HG03565 (cell line): ENCODE measurements around the gene HOXC9.

ENCODE experiments used
- ATAC-seq: cut with Tn5 transposase; IDR thresholded peaks from one replicate; pipeline ENCODE4 v1.9.1; 2021; ENCODE audit warnings: mild to moderate bottlenecking, moderate library complexity; ENCODE audit not compliant: unreplicated experiment

Gene HOXC9

DNA sequence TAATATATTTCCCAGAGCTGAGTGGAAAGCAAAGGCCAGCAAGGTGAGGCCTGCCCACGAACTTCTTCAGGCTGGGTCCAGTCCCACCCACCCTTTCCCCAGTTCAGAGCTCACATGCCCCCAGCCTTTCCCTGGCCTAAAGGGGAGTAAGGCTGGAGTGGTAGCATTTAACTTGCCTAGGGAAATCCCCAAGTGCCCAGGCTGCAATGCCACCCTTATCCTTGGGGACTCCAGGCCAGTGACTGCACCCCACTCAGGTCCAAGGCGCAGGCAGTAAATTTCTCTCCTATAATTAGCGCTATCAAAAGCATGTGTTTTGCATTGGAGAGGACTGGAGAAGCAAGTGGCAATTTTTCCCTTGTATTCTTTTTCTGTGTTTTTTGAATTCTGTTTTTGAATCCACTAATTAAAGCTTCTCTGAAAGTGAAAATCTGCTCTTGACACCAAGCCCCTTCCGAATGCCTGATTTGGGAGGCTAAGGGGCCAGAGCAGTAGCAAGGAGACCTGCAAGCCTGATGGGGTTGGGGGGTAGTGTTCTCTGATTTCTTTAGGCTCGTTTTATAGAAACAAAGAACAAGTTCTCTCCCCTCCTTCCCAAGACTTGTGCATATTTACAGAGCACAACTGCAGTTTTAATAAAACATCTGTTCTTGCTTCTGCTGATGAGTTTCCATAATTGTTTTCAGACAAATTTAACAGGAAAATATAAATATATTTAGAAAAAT is 24.8 kb downstream of the HOXC9 start:
- ATAC-seq = no peak

GRCh38 chr12:54025499-54026405 is 25.8 kb downstream of the HOXC9 start:
- no peak for ATAC-seq

GRCh38 chr12:54026640-54027441 is 26.9 kb downstream of the HOXC9 start:
- ATAC-seq = no peak

DNA sequence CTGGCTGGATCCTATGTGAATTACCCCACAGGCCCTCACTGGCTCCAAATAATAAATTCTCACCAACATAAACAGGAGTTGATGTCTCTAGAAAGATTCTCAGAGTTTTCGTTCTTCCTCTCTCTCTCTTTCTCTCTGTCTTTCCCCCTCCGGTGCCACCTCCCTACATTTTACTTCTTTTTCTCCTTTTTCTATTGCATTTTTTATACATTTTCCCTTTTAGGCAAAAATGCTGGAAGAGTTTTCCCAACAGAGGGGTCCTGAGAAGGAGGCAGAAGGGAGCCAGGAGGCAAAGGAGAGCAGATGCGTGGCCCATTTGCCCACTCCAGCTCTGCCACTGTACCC is 27.5 kb downstream of the HOXC9 start:
- no peak for ATAC-seq

- ATAC-seq = no peak
Measured at GRCh38 chr12:54028314-54029201, 28.6 kb downstream of the HOXC9 start, which contains the start of gene HOXC6. HOXC6 (plus strand) TSS chr12:54028440; CDS start chr12:54028522, 82 bp downstream.

DNA sequence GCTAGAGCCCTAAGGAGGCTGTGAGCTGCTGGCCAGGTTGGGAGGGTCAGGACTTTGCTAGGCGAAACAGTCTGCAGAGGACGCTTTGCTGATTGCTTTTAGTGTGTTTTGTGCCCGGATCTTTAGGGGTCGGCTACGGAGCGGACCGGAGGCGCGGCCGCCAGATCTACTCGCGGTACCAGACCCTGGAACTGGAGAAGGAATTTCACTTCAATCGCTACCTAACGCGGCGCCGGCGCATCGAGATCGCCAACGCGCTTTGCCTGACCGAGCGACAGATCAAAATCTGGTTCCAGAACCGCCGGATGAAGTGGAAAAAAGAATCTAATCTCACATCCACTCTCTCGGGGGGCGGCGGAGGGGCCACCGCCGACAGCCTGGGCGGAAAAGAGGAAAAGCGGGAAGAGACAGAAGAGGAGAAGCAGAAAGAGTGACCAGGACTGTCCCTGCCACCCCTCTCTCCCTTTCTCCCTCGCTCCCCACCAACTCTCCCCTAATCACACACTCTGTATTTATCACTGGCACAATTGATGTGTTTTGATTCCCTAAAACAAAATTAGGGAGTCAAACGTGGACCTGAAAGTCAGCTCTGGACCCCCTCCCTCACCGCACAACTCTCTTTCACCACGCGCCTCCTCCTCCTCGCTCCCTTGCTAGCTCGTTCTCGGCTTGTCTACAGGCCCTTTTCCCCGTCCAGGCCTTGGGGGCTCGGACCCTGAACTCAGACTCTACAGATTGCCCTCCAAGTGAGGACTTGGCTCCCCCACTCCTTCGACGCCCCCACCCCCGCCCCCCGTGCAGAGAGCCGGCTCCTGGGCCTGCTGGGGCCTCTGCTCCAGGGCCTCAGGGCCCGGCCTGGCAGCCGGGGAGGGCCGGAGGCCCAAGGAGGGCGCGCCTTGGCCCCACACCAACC is 29.8 kb downstream of the HOXC9 start:
- no peak for ATAC-seq

DNA sequence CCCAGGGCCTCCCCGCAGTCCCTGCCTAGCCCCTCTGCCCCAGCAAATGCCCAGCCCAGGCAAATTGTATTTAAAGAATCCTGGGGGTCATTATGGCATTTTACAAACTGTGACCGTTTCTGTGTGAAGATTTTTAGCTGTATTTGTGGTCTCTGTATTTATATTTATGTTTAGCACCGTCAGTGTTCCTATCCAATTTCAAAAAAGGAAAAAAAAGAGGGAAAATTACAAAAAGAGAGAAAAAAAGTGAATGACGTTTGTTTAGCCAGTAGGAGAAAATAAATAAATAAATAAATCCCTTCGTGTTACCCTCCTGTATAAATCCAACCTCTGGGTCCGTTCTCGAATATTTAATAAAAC is 30.5 kb downstream of the HOXC9 start:
- no peak for ATAC-seq

DNA sequence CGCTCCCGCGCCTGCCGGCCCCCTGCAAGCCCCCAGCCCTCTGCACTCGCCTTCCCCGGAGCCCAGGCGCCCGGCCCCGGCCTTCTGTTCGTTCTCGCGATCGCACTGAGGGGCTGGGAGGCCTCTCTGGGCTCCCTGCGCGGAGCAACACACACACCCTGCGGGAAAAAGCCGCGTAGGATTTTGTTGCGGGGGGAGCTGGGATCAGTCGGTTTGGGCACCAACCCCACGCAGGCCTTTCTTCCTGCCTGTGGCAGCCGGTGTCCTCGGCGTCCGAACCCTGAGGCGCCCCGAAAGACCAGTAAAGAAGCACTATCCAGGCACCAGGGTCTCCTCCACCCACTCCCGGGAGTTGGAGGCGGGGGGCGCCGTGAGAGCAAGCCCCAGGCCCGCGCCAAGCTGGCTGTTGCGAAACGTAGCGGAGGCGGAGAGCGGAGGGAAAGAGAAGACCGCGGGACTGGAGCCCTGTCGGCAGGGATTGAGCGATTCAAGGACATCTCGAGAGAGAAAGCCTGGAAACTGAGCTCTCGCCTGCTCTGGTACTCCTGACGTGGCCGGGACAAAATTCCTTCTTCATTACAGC is 31.0 kb downstream of the HOXC9 start:
- ATAC-seq = no peak

GRCh38 chr12:54031480-54031879 is 31.5 kb downstream of the HOXC9 start:
- no peak for ATAC-seq

DNA sequence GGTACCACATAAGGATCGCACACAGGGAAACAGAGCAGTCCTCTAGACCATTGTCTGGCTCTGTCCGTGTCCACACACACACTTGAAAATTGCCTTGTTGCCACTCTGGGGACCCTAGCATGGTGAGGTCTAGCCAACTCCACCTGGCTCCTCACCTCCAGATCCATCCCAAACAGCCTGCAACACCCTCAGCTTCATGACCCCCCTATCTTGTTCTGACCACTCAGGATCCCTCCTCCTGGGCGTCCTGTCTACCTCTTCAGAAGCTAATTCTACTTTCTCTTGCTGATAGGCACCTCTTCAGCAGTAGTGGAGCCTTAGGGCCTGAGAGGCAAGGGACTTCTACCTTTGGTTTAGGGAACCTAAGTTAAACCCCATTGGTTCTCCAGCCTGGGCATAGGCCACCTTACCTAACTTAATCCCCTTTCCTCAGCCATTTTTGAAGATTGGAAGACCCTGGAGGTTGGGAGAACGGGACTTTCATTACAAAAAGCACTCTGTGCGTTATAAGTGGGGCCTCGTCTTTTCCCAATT is 32.2 kb downstream of the HOXC9 start:
- no peak for ATAC-seq

GRCh38 chr12:54032627-54033100 is 32.7 kb downstream of the HOXC9 start, which contains the start of gene HOXC5:
HOXC5 (plus strand) TSS chr12:54033050; CDS start chr12:54033123, 73 bp downstream.
- ATAC-seq = no peak

DNA sequence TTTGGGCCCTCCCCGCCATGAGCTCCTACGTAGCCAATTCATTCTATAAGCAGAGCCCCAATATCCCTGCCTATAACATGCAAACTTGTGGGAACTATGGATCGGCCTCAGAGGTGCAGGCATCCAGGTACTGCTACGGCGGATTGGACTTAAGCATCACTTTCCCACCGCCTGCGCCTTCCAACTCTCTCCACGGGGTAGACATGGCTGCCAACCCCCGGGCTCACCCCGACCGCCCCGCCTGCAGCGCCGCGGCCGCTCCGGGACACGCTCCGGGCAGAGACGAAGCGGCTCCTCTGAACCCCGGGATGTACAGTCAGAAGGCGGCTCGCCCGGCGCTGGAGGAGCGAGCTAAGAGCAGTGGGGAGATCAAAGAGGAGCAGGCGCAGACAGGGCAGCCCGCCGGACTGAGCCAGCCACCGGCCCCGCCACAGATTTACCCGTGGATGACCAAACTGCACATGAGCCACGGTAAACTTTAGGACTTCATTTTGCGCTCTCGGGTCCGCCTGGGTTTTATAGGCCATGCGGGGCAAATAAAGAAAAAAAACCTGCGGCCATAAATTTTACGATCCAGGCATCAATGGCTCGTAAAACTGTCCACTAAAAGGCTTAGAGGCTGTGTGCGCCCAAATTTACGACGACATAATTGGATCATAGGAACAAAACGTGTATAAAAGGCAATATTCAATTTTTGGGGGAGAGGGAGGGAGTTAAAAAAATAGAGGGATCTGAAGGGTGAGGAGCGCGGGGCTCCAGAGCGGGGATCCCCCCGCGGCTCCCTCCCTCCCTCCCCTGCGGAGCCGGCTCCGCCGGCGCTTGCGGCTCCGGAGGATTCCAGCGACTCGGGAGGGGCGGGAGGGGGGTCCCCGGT is 33.4 kb downstream of the HOXC9 start:
- ATAC-seq = no peak

GRCh38 chr12:54033980-54034784 is 34.2 kb downstream of the HOXC9 start:
- ATAC-seq = no peak

DNA sequence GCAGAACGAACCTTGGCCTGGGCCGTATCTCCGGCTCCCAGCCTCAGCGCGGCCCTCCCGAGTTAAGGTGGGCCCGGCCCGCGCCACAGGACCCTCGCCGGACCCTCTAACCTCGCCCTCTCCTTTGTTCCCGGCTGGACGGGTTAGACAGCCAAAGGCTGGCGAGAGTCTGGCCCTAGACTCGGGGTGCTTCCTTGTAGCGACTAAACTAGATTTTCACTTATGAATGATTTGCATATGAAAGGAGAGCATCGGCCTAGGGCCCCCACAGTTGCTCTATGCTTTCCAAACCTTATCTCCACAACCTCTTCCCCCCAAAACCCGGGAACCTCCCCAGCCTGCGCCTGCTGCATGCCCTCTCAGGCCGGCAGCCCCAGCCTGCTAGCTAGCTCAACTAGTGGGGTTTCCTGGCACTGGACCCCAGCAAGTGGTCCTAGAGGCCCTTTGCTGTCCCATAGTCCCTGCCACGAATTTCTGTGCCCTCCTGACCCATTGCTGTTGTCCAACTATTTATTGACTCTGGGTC is 34.9 kb downstream of the HOXC9 start:
- ATAC-seq = no peak

DNA sequence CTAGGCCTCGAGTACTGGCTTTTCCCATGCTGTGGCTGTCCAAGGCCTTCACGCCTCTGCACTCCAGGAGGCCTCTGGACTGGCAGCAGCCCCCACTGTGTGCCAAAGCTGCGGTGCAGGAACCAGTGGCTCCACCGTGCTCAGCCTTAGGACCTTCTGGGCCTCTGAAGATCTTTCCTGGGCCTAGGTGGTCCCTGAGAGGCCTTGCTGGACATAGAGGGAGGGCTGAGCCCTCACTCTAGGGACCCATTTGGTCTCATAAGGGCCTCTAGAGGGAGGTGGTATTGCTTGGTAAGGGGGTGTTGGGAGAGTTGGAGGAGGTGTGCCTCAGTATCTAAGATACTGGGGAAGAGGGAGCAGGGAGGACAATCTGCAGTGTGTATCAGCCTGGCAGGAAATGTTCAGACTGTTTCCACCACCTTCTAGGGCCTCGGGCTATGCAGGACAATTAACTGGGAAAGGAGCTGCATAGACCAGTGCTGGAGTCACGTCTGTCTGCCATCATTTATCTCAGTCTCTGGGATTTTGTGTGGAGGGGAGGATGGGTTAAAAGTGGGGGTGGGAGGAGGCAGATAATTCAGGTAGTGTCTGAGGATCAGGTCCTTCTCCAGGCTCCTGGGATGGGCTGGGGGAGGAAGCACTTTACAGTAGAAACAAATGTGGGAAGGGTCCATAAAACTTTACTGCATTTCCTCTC is 35.8 kb downstream of the HOXC9 start:
- ATAC-seq = no peak
